Measurements from ENCODE around the gene GNAQ.
"Not testable (repeated sequence)": the region's sequence is repeated elsewhere in the genome, so short reads cannot be mapped to it uniquely, and the experiment has no call there.

GNAQ gene

GRCh38 chr9:77898864-77899263, 132.7 kb downstream of the GNAQ start:
- DNase-seq: no peak

- DNase-seq: peak in 1 of 2 experiments; percentile 5
Measured at GRCh38 chr9:77896938-77897667, 134.5 kb downstream of the GNAQ start.

- peak; percentile 23 to 38 for DNase-seq
Measured at GRCh38 chr9:77896269-77896937, 135.2 kb downstream of the GNAQ start.

GRCh38 chr9:77893706-77894105, 137.9 kb downstream of the GNAQ start:
- no peak for DNase-seq

- DNase-seq: no peak
Measured at GRCh38 chr9:77892955-77893514, 138.6 kb downstream of the GNAQ start.

- DNase-seq: no peak
Measured at GRCh38 chr9:77892171-77892570, 139.4 kb downstream of the GNAQ start.

DNA sequence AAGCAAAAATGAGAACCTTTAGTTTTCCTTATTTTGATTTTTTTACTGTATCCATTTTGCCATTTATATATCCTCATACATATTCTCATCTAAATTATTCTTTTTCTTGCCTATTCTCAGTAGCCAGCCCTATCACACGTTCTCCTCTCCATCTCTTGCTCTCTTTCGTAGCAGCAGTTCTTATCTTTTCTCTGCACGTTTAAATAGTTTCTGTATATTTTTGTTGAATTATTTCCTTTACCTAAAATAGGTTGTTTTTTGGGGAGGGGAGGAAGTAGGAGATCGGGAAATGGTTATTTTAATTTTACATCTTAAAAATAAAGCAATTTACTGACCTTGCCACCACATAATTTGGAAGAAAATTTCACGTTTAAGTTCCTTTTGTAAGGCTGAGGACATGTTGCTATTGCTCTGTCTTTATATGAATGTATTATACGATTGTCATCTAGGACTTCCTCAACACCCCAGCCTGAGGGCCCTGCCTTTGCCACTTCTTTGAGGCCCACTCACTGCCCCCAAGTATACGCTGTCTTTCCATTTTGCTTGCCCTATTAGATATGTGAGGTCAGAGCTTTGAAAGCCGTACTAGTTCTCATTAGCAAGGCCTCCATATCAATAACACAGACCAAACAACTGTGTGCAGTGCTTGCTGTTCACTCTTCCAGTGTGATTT, 140.3 kb downstream of the GNAQ start:
- DNase-seq: no peak

- DNase-seq: no peak
Measured at GRCh38 chr9:77887662-77888061, 143.9 kb downstream of the GNAQ start.

- no peak for DNase-seq
Measured at GRCh38 chr9:77885104-77885672, 146.4 kb downstream of the GNAQ start.

- DNase-seq: no peak
Measured at GRCh38 chr9:77883846-77884771, 147.5 kb downstream of the GNAQ start.

GRCh38 chr9:77883133-77883532, 148.5 kb downstream of the GNAQ start:
- DNase-seq: no peak

- DNase-seq: no peak
Measured at GRCh38 chr9:77882294-77882693, 149.3 kb downstream of the GNAQ start.

- not testable (repeated sequence) for DNase-seq
Measured at GRCh38 chr9:77881634-77882033, 150.0 kb downstream of the GNAQ start.

- DNase-seq: no peak
Measured at GRCh38 chr9:77881111-77881510, 150.5 kb downstream of the GNAQ start.

- DNase-seq: no peak
Measured at GRCh38 chr9:77879437-77879943, 152.1 kb downstream of the GNAQ start.

DNA sequence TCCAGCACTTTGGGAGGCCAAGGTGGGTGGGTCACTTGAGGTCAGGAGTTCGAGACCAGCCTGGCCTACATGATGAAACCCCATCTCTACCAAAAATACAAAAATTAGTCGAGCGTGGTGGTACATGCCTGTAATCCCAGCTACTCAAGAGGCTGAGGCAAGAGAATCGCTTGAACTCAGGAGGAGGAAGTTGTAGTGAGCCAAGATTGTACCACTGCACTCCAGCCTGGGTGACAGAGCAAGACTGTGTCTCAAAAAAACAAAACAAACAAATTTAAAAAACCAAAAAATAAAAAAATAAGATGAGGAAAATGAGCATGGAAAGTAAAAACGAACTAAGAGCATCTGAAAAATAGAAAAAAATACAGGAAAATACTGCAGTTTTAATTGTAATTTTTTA, 152.8 kb downstream of the GNAQ start:
- peak in 1 of 2 experiments; percentile 23 for DNase-seq

GRCh38 chr9:77877976-77878375, 153.6 kb downstream of the GNAQ start:
- no peak for DNase-seq

GRCh38 chr9:77876590-77876989, 155.0 kb downstream of the GNAQ start:
- DNase-seq: no peak

DNA sequence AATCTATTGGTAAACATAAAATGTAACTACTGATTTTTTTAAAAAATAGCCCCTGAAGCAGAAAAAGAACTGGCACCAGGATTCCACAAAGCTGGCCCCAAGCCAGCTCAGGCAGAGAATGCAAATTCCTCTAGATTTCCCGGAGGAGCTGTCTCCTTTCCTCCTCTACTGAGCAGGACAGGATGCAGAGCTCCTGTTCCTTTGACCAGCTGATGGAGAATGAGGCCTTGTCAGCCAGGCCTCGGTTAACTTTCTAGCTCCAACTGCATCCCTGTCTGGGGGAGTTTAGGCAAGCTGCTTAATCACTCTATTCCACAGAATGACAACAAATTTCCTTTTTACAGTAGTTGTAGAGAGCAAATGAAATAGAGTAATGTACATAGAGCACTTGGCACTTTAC, 155.5 kb downstream of the GNAQ start:
- DNase-seq: no peak

- DNase-seq: no peak
Measured at GRCh38 chr9:77872863-77873262, 158.7 kb downstream of the GNAQ start.

GRCh38 chr9:77872177-77872576, 159.4 kb downstream of the GNAQ start:
- no peak for DNase-seq

DNA sequence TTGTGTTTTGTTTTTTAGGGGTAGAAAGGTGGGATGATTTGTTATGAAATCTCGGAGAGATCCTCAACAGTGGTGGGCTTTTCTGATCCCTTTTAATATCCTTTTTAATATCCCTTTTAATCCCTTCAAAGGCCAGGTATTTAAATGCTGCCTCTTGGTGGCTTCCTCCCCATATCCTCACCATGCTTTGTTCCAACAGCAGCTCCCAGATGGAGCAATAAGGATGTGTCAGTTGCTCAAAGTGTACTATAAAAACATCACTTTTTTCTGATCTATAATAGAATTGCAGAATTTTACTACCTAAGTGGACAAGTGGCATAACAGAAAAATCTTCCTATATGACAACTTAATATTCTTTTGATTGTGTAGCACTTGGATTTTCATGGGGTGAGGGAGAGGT, 160.1 kb downstream of the GNAQ start:
- no peak for DNase-seq

All from AML-193 (cell line).